ENCODE data around the gene ANKRD36. TPM values are rescaled to one million over a fixed set of nuclear protein-coding genes. Genes with fewer than 3 reads are reported as not detected.
"Not testable (repeated sequence)": the region's sequence is repeated elsewhere in the genome, so short reads cannot be mapped to it uniquely, and the experiment has no call there.

The ANKRD36 gene
- total and polyA plus RNA-seq, 2 donors (not counting 1 experiment from before 2014, with no cell fraction given): 3.7 to 23.3 TPM

GRCh38 chr2:97095661-97096060 lies 17.3 kb upstream of the ANKRD36 start:
- no peak for DNase-seq (ENCODE audit: low read depth in 2 of 2)
- Histone ChIP-seq H4K20me1 (ENCODE audit: control insufficient read depth, extremely low read depth, insufficient read depth, low read length) (no peaks in the 10 kb centered on the region), H3K9ac (ENCODE audit: insufficient read depth, low read length) (no peak overlapping the region), H3K36me3 (ENCODE audit: control insufficient read depth, insufficient read depth, low read length) (no peaks in the 10 kb centered on the region), H3K27ac (ENCODE audit: insufficient read depth, low read length) (no peak overlapping the region), H3K79me2 (ENCODE audit: control insufficient read depth, insufficient read depth, low read length) (no peaks in the 10 kb centered on the region), H3K4me2 (ENCODE audit: extremely low read depth, insufficient read depth, low read length) (no peak overlapping the region), H3K9me3 (ENCODE audit: control insufficient read depth, insufficient read depth, low read depth, low read length) (no peaks in the 10 kb centered on the region), H3K27me3 (ENCODE audit: control insufficient read depth, insufficient read depth, low read length) (no peaks in the 10 kb centered on the region), H3K4me3 (replicated peaks in 1 of 4; ENCODE audit: control extremely low read depth in 1 of 4, insufficient read depth in 1 of 4, low read depth in 3 of 4, low read length in 4 of 4) (no peak overlapping the region), H3K4me1 (ENCODE audit: control insufficient read depth, extremely low read depth, insufficient read depth, low read length) (no peaks in the 10 kb centered on the region), H2AFZ (ENCODE audit: low read length) (no peak overlapping the region)
- TF ChIP-seq EZH2 (IDR thresholded peaks at IDR 0.05; ENCODE audit: low read length, missing control alignments): no peak
- no peak for TF ChIP-seq CTCF (conservative IDR thresholded peaks at IDR 0.05 in 1 of 2, IDR thresholded peaks at IDR 0.05 in 1 of 2; ENCODE audit: low read depth in 1 of 2, low read length in 2 of 2)

- H3K9ac ChIP-seq (ENCODE audit: insufficient read depth, low read length); H3K36me3 ChIP-seq (ENCODE audit: control insufficient read depth, insufficient read depth, low read length); H4K20me1 ChIP-seq (ENCODE audit: control insufficient read depth, extremely low read depth, insufficient read depth, low read length); H3K4me1 ChIP-seq (ENCODE audit: control insufficient read depth, extremely low read depth, insufficient read depth, low read length); H3K79me2 ChIP-seq (ENCODE audit: control insufficient read depth, insufficient read depth, low read length); H2AFZ ChIP-seq (ENCODE audit: low read length); H3K4me3 ChIP-seq (replicated peaks in 1 of 4; ENCODE audit: control extremely low read depth in 1 of 4, insufficient read depth in 1 of 4, low read depth in 3 of 4, low read length in 4 of 4); H3K4me2 ChIP-seq (ENCODE audit: extremely low read depth, insufficient read depth, low read length); DNase-seq (ENCODE audit: low read depth in 2 of 2); H3K9me3 ChIP-seq (ENCODE audit: control insufficient read depth, insufficient read depth, low read depth, low read length); H3K27me3 ChIP-seq (ENCODE audit: control insufficient read depth, insufficient read depth, low read length); H3K27ac ChIP-seq (ENCODE audit: insufficient read depth, low read length): not testable (repeated sequence)
Measured at GRCh38 chr2:97098786-97099372, 14.1 kb upstream of the ANKRD36 start.

- not testable (repeated sequence) for H2AFZ ChIP-seq (ENCODE audit: low read length); H3K4me1 ChIP-seq (ENCODE audit: control insufficient read depth, extremely low read depth, insufficient read depth, low read length); H3K9me3 ChIP-seq (ENCODE audit: control insufficient read depth, insufficient read depth, low read depth, low read length); DNase-seq (ENCODE audit: low read depth in 2 of 2); H3K4me3 ChIP-seq (replicated peaks in 1 of 4; ENCODE audit: control extremely low read depth in 1 of 4, insufficient read depth in 1 of 4, low read depth in 3 of 4, low read length in 4 of 4); H3K36me3 ChIP-seq (ENCODE audit: control insufficient read depth, insufficient read depth, low read length); H4K20me1 ChIP-seq (ENCODE audit: control insufficient read depth, extremely low read depth, insufficient read depth, low read length); H3K79me2 ChIP-seq (ENCODE audit: control insufficient read depth, insufficient read depth, low read length); H3K4me2 ChIP-seq (ENCODE audit: extremely low read depth, insufficient read depth, low read length); H3K27me3 ChIP-seq (ENCODE audit: control insufficient read depth, insufficient read depth, low read length); H3K27ac ChIP-seq (ENCODE audit: insufficient read depth, low read length); H3K9ac ChIP-seq (ENCODE audit: insufficient read depth, low read length)
Measured at GRCh38 chr2:97106878-97107277, 6.1 kb upstream of the ANKRD36 start.

- H3K79me2 ChIP-seq (ENCODE audit: control insufficient read depth, insufficient read depth, low read length); H3K27me3 ChIP-seq (ENCODE audit: control insufficient read depth, insufficient read depth, low read length); H3K27ac ChIP-seq (ENCODE audit: insufficient read depth, low read length); H4K20me1 ChIP-seq (ENCODE audit: control insufficient read depth, extremely low read depth, insufficient read depth, low read length); H3K9ac ChIP-seq (ENCODE audit: insufficient read depth, low read length); H3K36me3 ChIP-seq (ENCODE audit: control insufficient read depth, insufficient read depth, low read length); H3K4me1 ChIP-seq (ENCODE audit: control insufficient read depth, extremely low read depth, insufficient read depth, low read length); H3K9me3 ChIP-seq (ENCODE audit: control insufficient read depth, insufficient read depth, low read depth, low read length); H3K4me2 ChIP-seq (ENCODE audit: extremely low read depth, insufficient read depth, low read length); DNase-seq (ENCODE audit: low read depth in 2 of 2); H3K4me3 ChIP-seq (replicated peaks in 1 of 4; ENCODE audit: control extremely low read depth in 1 of 4, insufficient read depth in 1 of 4, low read depth in 3 of 4, low read length in 4 of 4); H2AFZ ChIP-seq (ENCODE audit: low read length): not testable (repeated sequence)
Measured at GRCh38 chr2:97111246-97111645, 1.7 kb upstream of the ANKRD36 start.

Measured in fibroblast of lung (primary cell).